K562 (cell line): ENCODE data around the gene ECT2L. TPM values are rescaled to one million over a fixed set of nuclear protein-coding genes. Genes with fewer than 3 reads are reported as not detected.

Source experiments
- ATAC-seq: fragments of 200-7000 bp; cut with Tn5 transposase; 3 replicates; pipeline ENCODE4 v1.9.1; 2020; ENCODE audit warnings: moderate library complexity
- BruUV-seq: library from RNA; stranded (reverse); fragments of 400-500 nt; replicated peaks from 2 replicates; lab custom pipeline; 2021; lab: Mats Ljungman, UMichigan
- CTCF ChIA-PET: fragments of 300-600 bp; formaldehyde crosslinking; extraction: SDS; loops from one replicate; lab custom pipeline; 2021; ENCODE audit warnings: low intra/inter-chr PET ratio; lab: Yijun Ruan, JAX
- POLR2A ChIA-PET: fragments of 300-600, 350-650 bp; sonication (Branson Sonifier 250); formaldehyde crosslinking; extraction: SDS; loops from one replicate; lab custom pipeline; 2021; ENCODE audit warnings: antibody characterized with exemption, inconsistent platforms; lab: Yijun Ruan, JAX
- DNase-seq, 4 experiments: peaks; one replicate each; pipeline versions ENCODE4 v3.0.0 to v3.0.0-alpha.2; 2011 to 2018; ENCODE audit warnings: low spot score in 3 of 4, mixed read lengths in 3 of 4; ENCODE audit errors: extremely low read depth in 1 of 4
- FAIRE-seq: peaks from 2 replicates; lab custom pipeline; 2011; peaks lifted over from hg19 to GRCh38; lab: Jason Lieb, UNC
- H2AFZ ChIP-seq: 2 replicates; pipeline ENCODE4 v1.6.0; 2011; ENCODE audit warnings: low read depth, low read length, control low read depth, inconsistent platforms
- H3K27ac ChIP-seq: fragments of 200-600 bp; 3 replicates; pipeline ENCODE4 v1.8.0; 2011; ENCODE audit warnings: low read depth, mild to moderate bottlenecking, control low read depth, inconsistent platforms, low read length, moderate library complexity, mixed read lengths; ENCODE audit errors: extremely low read depth
- H3K27me3 ChIP-seq, 2 experiments: fragments of 300-600 bp in 1 of 2; 2 replicates in 1 of 2; 3 replicates in 1 of 2; pipeline versions ENCODE4 v1.6.0 to v1.8.0; 2011; ENCODE audit warnings: inconsistent platforms in 2 of 2, low read length in 2 of 2, mild to moderate bottlenecking in 1 of 2, mixed read lengths in 1 of 2, moderate library complexity in 1 of 2; ENCODE audit not compliant: control insufficient read depth in 2 of 2, insufficient read depth in 2 of 2
- H3K36me3 ChIP-seq: fragments of 300-600 bp; 3 replicates; pipeline ENCODE4 v1.8.0; 2011; ENCODE audit warnings: mild to moderate bottlenecking, low read length, inconsistent platforms; ENCODE audit not compliant: control insufficient read depth, insufficient read depth
- H3K4me1 ChIP-seq, 2 experiments: fragments of 200-600 bp in 1 of 2; replicated peaks in 1 of 2; 2 replicates in 1 of 2; 3 replicates in 1 of 2; pipeline versions ENCODE4 v1.5.1 to v1.8.0; 2011; ENCODE audit warnings: inconsistent platforms in 2 of 2, low read length in 2 of 2, mild to moderate bottlenecking in 1 of 2, mixed read lengths in 1 of 2, moderate library complexity in 1 of 2; ENCODE audit not compliant: control insufficient read depth in 2 of 2, insufficient read depth in 2 of 2
- H3K4me2 ChIP-seq: 2 replicates; pipeline ENCODE4 v1.6.1; 2011; ENCODE audit warnings: low read length, control low read depth, inconsistent platforms, mixed read lengths; ENCODE audit not compliant: insufficient read depth
- H3K4me3 ChIP-seq: fragments of 200-600 bp; sonication (generic), shearing (Covaris generic); 2 replicates; pipeline ENCODE4 v1.5.1; 2016; ENCODE audit warnings: control low read depth, inconsistent platforms
- H3K79me2 ChIP-seq: fragments of 200-600 bp; 3 replicates; pipeline ENCODE4 v1.8.0; 2011; ENCODE audit warnings: low read length, inconsistent platforms; ENCODE audit not compliant: control insufficient read depth, insufficient read depth
- H3K9ac ChIP-seq, 2 experiments: 2 replicates each; pipeline versions ENCODE4 v1.6.0 to v1.6.1; 2011; ENCODE audit warnings: low read depth in 2 of 2, low read length in 2 of 2, control low read depth in 1 of 2, inconsistent platforms in 1 of 2, mild to moderate bottlenecking in 1 of 2, mixed read lengths in 1 of 2; ENCODE audit not compliant: insufficient read depth in 1 of 2
- H3K9me1 ChIP-seq: one replicate; pipeline ENCODE4 v1.6.0; 2011; ENCODE audit warnings: inconsistent platforms, mild to moderate bottlenecking, low read length, moderate library complexity; ENCODE audit not compliant: control insufficient read depth, insufficient read depth
- H3K9me3 ChIP-seq: replicated peaks from 2 replicates; pipeline ENCODE4 v1.5.1; 2011; ENCODE audit warnings: low read depth, low read length, inconsistent platforms; ENCODE audit not compliant: control insufficient read depth, insufficient read depth
- H4K20me1 ChIP-seq: replicated peaks from 2 replicates; pipeline ENCODE4 v1.6.1; 2011; ENCODE audit warnings: low read length, inconsistent platforms, mixed read lengths; ENCODE audit not compliant: control insufficient read depth, insufficient read depth
- ARID4B ChIP-seq: sonication (generic); formaldehyde crosslinking; IDR thresholded peaks from 2 replicates; pipeline ENCODE4 v1.8.0; 2022; ENCODE audit warnings: mild to moderate bottlenecking, missing genetic modification reagents
- ASH1L ChIP-seq: fragments of 450-650 bp; IDR thresholded peaks from 2 replicates; pipeline ENCODE4 v1.6.1; 2018; ENCODE audit warnings: borderline replicate concordance, mild to moderate bottlenecking, low read depth; ENCODE audit not compliant: partially characterized antibody
- ATF7 ChIP-seq: fragments of 450-650 bp; IDR thresholded peaks from 2 replicates; pipeline ENCODE4 v1.7.1; 2014; ENCODE audit warnings: mild to moderate bottlenecking, moderate library complexity
- C11orf30 ChIP-seq: fragments of 450-650 bp; IDR thresholded peaks from 2 replicates; pipeline ENCODE4 v1.6.1; 2016; ENCODE audit warnings: low read depth, mild to moderate bottlenecking
- CXXC5 ChIP-seq: fragments of 250-450 bp; sonication (Bioruptor Pico); IDR thresholded peaks from 2 replicates; pipeline ENCODE4 v1.8.0; 2022; ENCODE audit warnings: inconsistent platforms, mild to moderate bottlenecking, moderate library complexity
- FOXP1 ChIP-seq: sonication (generic); formaldehyde crosslinking; IDR thresholded peaks from 2 replicates; pipeline ENCODE4 v1.8.0; 2022; ENCODE audit warnings: mild to moderate bottlenecking, missing genetic modification reagents
- HDAC2 ChIP-seq: fragments of 450-650 bp; IDR thresholded peaks from 2 replicates; pipeline ENCODE4 v1.6.1; 2016; ENCODE audit warnings: mild to moderate bottlenecking
- POLR2B ChIP-seq: fragments of 450-650 bp; IDR thresholded peaks from 2 replicates; pipeline ENCODE4 v1.6.1; 2018; ENCODE audit warnings: low read depth; ENCODE audit not compliant: partially characterized antibody
- RHOXF2B ChIP-seq: fragments of 250-450 bp; sonication (Bioruptor Pico); conservative IDR thresholded peaks from 2 replicates; pipeline ENCODE4 v1.5.1; 2021
- ZKSCAN1 ChIP-seq: fragments of 150-350 bp; IDR thresholded peaks from 2 replicates; pipeline ENCODE4 v1.6.1; 2016; ENCODE audit warnings: low read depth, low read length
- ZNF232 ChIP-seq: sonication (generic); formaldehyde crosslinking; IDR thresholded peaks from 2 replicates; pipeline ENCODE4 v1.8.0; 2022; ENCODE audit warnings: mild to moderate bottlenecking, missing genetic modification reagents
- ZNF282 ChIP-seq: sonication (generic); formaldehyde crosslinking; IDR thresholded peaks from 2 replicates; pipeline ENCODE4 v1.8.1; 2023; ENCODE audit warnings: missing genetic modification reagents
- ZNF395 ChIP-seq: fragments of 200-800 bp; sonication (Bioruptor generic); IDR thresholded peaks from 2 replicates; pipeline ENCODE4 v1.6.1; 2017; ENCODE audit warnings: missing genetic modification characterization, missing compliant biosample characterization
- ZNF584 ChIP-seq: fragments of 200-800 bp; sonication (Bioruptor generic); IDR thresholded peaks from 2 replicates; pipeline ENCODE4 v1.6.1; 2016; ENCODE audit warnings: low read depth, mild to moderate bottlenecking, missing genetic modification characterization, missing compliant biosample characterization
- WGBS: fragments of 100-300 bp; shearing (Covaris generic); methylation state at CpG from one replicate; pipeline ENCODE4 v1.1.6; 2016; ENCODE audit warnings: low coverage, mixed read lengths; ENCODE audit not compliant: insufficient coverage; ENCODE audit errors: missing lambda C conversion rate; 5-methylcytosine and 5-hydroxymethylcytosine counted together
- in situ Hi-C: fragments of 300-500 bp; cut with MboI; formaldehyde crosslinking; loops from 4 replicates; pipeline ENCODE4 v1.15.0; 2018; ENCODE audit warnings: inconsistent platforms, mixed read lengths
- intact Hi-C: fragments of 100-400 bp; cut with micrococcal nuclease; formaldehyde crosslinking; loops from 2 replicates; pipeline ENCODE4 v1.14.2; 2022
- polyA plus RNA-seq, 8 experiments: library from polyadenylated mRNA; depleted of rRNA in 4 of 8; stranded (reverse) in 5 of 8; unstranded in 3 of 8; fragments of >200 nt; fragmentation: Nextera tagmentation in 2 of 8; fragmentation: Illumina TruSeq in 1 of 8; extraction: Ambion mirVana in 2 of 8; extraction: Trizol in 1 of 8; gene quantifications; 2 replicates each; pipeline versions ENCODE4 v1.2.1 to v1.2.3, GENCODE V29; 2011 to 2014; ENCODE audit warnings: inconsistent platforms in 1 of 8, missing spikeins in 1 of 8
- total RNA-seq, 7 experiments: library from RNA; depleted of rRNA in 6 of 7; stranded (reverse); fragments of >200 nt in 6 of 7; fragmentation: Illumina TruSeq in 2 of 7; extraction: Trizol in 2 of 7; gene quantifications; 2 replicates each; pipeline versions ENCODE4 v1.2.1 to v1.2.3, GENCODE V29; 2011 to 2021; ENCODE audit warnings: low replicate concordance in 1 of 7
- TF ChIP-seq, protein P1 (sequence below): sonication (generic); formaldehyde crosslinking; IDR thresholded peaks from 2 replicates; pipeline ENCODE4 v1.8.0; 2022; ENCODE audit warnings: missing genetic modification reagents, mild to moderate bottlenecking, moderate library complexity, borderline replicate concordance

Gene ECT2L
- total and polyA plus RNA-seq, 9 of the 15 experiments (the other 6 are each of a cell fraction or from before 2014, with no cell fraction given) = 0.03 to 0.04 TPM; not detected in 7

GRCh38 chr6:138773177-138774091, 22.5 kb upstream of the ECT2L start, which contains the start of gene CCDC28A:
Gene CCDC28A, plus strand, starts transcription at chr6:138773769. Its CDS starts 2,352 bp downstream, at chr6:138776121.
- ChIA-PET CTCF (no interaction called here), POLR2A (interaction anchor here (0.7 to 1.0 kb wide), 3 partner anchors 9 to 81 kb away, joined by 3 to 4 read pairs (median 3); no protein-coding TSS in a partner anchor)
- Histone ChIP-seq H3K27ac (peak within 1 kb of the TSS; percentile 97), H3K4me2 (peak within 1 kb of the TSS; percentile 99), H4K20me1 (no peaks in the 10 kb centered on the region), H3K9ac (peak within 1 kb of the TSS; percentile 89 to 96), H3K4me3 (peak within 1 kb of the TSS; percentile 70), H3K9me3 (no peaks in the 10 kb centered on the region), H2AFZ (peak within 1 kb of the TSS; percentile 100), H3K4me1 (peaks cover 0 to 3% of the 10 kb centered on the region in 2 experiments; a peak in 3 of 5 replicates), H3K36me3 (no peaks in the 10 kb centered on the region), H3K27me3 (no peaks in the 10 kb centered on the region), H3K79me2 (no peaks in the 10 kb centered on the region), H3K9me1 (no peaks in the 10 kb centered on the region)
- intact Hi-C loops (no loop called here), in situ Hi-C loops (no loop called here)
- FAIRE-seq (peak; percentile 99), DNase-seq (peak; percentile 97 to 98 (median 97)), ATAC-seq (peak; percentile 96)
- no TSS peak for BruUV-seq
- 1% methylated on average over 47 of the region's 47 CpGs for WGBS
- TF ChIP-seq ARID4B (CRISPR knock-in tag) (peak; percentile 75), C11orf30 (peak; percentile 69), ASH1L (peak; percentile 77), ZKSCAN1 (no peak), RHOXF2B (CRISPR knock-in tag) (no peak), POLR2B (peak; percentile 21), ZNF584 (CRISPR knock-in tag) (0 out of 2 replicates have a peak, but pooled peaks have one; percentile 11), ZNF232 (0 out of 2 replicates have a peak, but pooled peaks have one; percentile 14), HDAC2 (0 out of 2 replicates have a peak, but pooled peaks have one; percentile 27), CXXC5 (CRISPR knock-in tag) (peak; percentile 54), FOXP1 (CRISPR knock-in tag) (peak; percentile 90), ZNF395 (CRISPR knock-in tag) (0 out of 2 replicates have a peak, but pooled peaks have one; percentile 45), ATF7 (peak; percentile 95), ZNF282 (CRISPR knock-in tag) (no peak)
- TF ChIP-seq, protein P1, sequence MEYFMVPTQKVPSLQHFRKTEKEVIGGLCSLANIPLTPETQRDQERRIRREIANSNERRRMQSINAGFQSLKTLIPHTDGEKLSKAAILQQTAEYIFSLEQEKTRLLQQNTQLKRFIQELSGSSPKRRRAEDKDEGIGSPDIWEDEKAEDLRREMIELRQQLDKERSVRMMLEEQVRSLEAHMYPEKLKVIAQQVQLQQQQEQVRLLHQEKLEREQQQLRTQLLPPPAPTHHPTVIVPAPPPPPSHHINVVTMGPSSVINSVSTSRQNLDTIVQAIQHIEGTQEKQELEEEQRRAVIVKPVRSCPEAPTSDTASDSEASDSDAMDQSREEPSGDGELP (CRISPR knock-in tag) = peak; percentile 70
